GM19397 (cell line): ENCODE data around the gene HSPB2.
"Not testable (repeated sequence)": the region's sequence is repeated elsewhere in the genome, so short reads cannot be mapped to it uniquely, and the experiment has no call there.

ENCODE experiments used
- ATAC-seq: cut with Tn5 transposase; IDR thresholded peaks from one replicate; pipeline ENCODE4 v1.9.1; 2021; ENCODE audit warnings: mild to moderate bottlenecking, moderate library complexity; ENCODE audit not compliant: unreplicated experiment

Gene HSPB2, protein sequence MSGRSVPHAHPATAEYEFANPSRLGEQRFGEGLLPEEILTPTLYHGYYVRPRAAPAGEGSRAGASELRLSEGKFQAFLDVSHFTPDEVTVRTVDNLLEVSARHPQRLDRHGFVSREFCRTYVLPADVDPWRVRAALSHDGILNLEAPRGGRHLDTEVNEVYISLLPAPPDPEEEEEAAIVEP

GRCh38 chr11:111912535-111912934 lies at the start of gene HSPB2:
Gene HSPB2, plus strand, starts transcription at chr11:111912734. Its CDS starts 96 bp downstream, at chr11:111912830.
- ATAC-seq, result no peak

- no peak for ATAC-seq
Measured at GRCh38 chr11:111870113-111870512, 42.4 kb upstream of the HSPB2 start.

DNA sequence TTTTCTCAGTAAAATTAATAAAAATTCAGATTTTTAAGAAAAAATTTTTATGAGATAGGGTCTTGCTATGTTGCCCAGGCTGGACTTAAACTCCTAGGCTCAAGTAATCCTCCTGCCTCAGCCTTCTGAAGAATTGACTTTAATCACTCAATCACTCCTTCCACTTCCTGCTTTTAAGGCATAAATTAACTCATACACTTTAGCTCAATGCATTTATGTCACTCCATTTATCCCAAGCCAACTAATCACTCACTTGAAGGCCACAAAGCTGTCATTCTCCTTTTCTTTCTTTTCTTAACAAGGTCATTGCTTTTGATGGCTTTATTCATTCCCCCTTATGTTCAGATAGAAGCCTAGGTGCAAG lies 42.0 kb upstream of the HSPB2 start:
- no peak for ATAC-seq

DNA sequence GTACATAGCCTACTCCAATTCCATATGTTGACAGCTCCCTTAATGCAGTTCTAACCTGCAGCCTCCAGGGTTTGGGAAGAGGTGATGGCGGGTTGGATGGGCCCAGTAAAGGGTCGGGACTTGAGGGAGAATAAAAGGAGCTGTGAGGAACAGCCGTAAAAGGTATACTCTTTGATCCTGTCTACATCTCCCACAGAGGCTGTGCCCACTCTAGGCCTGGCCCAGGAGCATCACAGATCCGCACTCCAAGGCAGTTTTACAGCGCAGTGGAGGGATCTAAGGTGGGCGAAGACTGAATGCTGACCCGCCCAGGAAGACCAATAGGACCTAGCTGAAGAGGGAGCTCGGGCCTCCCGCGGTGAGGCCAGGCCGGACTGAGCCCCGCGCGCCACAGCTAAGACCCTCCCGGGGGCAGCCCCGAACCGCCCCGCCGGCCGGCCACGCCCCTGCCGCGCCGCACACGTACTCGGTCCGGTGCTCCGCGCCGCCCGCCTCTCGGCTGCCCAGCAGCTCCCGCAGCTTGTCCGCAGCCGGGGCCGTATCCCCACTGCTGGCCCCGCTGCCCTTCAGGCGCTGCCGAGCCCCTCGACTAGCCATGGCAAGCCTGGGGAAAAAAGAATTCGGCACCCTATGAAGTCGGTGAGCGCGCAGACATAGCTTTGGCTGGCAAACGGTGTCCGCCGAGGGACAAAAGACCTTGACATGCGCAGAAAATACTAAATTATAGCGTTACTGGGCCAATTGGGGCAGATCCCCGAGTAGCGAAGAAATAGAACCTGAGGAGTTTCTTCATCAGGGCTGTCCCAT lies 41.4 kb upstream of the HSPB2 start, which contains the start of gene ALG9:
TSS of gene ALG9 (minus strand) at position 696 of the 807 bp plus-strand sequence. CDS start at position 597, 99 bp downstream.
- peak; percentile 94 for ATAC-seq

- ATAC-seq, result no peak
Measured at GRCh38 chr11:111871693-111872161, 40.8 kb upstream of the HSPB2 start.

DNA sequence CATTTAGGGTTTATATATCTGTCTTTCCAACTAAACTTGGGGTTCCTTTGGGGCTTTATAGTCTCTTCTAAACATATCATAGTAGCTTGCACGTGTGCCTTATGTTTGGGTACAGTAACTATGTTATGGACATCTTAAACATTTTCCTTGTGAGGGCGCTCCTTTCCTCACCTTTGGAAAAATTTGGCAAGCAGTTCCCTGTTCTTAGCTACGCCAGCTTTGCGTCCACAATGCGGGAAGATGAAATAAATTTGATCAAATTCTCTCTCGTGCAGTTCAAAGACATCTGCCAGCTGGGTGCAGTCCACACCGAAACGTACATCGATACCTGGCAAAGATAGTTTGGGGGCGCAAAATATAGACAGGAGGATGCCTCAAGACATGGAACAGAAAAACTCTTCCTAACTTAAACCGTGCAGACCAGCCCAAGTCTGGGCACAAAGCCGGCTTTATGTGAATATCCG lies 34.1 kb upstream of the HSPB2 start:
- ATAC-seq, result peak; percentile 4

- peak; percentile 93 for ATAC-seq
Measured at GRCh38 chr11:111878849-111879636, 33.5 kb upstream of the HSPB2 start, which contains the start of the genes CFAP68 and FDXACB1. Gene CFAP68, plus strand, starts transcription at chr11:111879541. Its CDS starts 20 bp downstream, at chr11:111879561. Gene FDXACB1, minus strand, starts transcription at chr11:111879165. Its CDS starts 33 bp downstream, at chr11:111879132.

- ATAC-seq, result no peak
Measured at GRCh38 chr11:111879637-111879960, 32.9 kb upstream of the HSPB2 start.

DNA sequence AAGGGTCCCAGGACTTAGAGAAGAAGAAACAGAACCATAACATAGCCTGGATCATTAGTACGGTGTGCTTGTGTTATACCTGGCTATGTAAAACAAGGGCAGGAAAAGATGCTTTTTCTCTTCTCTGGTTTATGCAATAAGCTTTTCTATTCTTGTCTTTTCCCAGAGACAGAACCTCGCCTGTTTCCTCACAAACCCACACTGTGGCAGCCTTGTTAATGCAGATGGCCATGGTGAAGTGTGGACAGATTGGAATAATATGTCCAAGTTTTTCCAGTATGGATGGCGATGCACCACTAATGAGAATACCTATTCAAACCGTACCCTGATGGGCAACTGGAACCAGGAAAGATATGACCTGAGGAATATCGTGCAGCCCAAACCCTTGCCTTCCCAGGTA lies 30.3 kb upstream of the HSPB2 start:
- ATAC-seq, result no peak

GRCh38 chr11:111885053-111885452 lies 27.5 kb upstream of the HSPB2 start:
- not testable (repeated sequence) for ATAC-seq

DNA sequence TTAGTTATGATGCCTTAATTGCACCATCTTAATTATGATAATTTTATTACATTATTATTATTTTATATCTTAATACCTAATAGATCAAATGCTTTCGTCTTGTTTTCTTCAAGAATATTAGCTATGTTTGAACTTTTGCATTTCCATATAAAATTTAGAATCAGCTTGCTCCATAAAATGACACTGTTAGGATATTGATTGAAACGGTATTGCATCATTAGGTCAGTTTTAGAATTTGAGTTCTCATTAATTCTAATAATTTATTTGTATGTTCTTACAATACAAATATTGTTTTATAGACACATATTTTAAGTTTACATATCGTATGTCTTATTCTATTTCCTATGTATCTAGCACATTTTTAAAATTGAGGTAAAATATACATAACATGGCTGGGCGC lies 26.5 kb upstream of the HSPB2 start:
- ATAC-seq, result no peak

DNA sequence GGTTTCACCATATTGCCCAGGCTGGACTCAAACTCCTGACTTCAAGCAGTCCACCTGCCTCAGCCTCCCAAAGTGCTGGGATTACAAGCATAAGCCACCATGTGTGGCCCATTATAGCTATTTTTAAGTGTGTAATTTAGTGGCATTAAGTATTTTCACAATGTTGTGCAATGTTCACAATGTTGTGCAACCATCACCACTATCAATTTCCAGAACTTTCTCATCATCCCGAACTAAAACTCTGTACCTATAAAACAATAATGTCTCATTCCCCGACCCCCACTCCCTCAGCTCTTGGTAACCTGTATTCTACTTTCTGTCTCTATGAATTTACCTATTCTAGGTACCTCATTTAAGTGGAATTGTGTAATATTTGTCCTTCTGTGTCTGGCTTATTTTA lies 25.7 kb upstream of the HSPB2 start:
- ATAC-seq, result no peak

DNA sequence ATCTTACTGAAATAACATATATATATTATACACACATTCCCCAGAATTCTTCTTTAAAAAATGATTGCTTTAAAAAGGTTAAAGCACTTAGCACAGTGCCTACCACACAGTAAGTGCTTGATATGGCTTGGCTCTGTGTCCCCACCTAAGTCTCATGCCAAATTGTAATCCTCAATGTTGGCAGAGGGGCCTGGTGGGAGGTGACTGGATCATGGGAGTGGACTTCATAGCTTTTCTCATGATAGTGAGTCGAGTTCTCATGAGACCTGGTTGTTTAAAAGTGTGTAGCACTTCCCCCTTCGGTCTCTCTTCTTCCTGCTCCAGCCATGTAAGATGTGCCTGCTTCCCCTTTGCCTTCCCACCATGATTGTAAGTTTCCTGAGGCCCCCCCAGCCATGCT lies 7.1 kb upstream of the HSPB2 start:
- ATAC-seq, result no peak

GRCh38 chr11:111906680-111907079 lies 5.9 kb upstream of the HSPB2 start:
- ATAC-seq, result no peak

- no peak for ATAC-seq
Measured at GRCh38 chr11:111908639-111909305, 3.8 kb upstream of the HSPB2 start.

DNA sequence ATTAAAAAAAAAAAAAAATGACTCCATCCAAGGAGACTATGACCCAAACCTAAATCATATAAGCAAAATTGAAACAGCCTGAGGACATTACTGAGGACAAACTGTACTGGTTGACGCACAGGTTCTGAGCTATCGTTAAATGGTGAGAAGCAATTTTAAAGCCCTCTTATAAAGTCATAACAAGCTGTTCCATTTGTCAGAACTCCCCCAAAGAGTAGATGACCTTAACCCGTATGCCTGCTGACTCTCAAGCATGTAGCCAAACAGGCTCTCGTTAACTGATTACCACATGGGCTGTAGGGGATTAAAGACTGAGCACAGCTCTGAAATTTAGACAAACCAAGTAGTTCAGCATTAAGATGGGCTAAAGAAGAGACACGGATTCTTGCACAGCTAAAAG lies 3.2 kb upstream of the HSPB2 start:
- ATAC-seq, result no peak

DNA sequence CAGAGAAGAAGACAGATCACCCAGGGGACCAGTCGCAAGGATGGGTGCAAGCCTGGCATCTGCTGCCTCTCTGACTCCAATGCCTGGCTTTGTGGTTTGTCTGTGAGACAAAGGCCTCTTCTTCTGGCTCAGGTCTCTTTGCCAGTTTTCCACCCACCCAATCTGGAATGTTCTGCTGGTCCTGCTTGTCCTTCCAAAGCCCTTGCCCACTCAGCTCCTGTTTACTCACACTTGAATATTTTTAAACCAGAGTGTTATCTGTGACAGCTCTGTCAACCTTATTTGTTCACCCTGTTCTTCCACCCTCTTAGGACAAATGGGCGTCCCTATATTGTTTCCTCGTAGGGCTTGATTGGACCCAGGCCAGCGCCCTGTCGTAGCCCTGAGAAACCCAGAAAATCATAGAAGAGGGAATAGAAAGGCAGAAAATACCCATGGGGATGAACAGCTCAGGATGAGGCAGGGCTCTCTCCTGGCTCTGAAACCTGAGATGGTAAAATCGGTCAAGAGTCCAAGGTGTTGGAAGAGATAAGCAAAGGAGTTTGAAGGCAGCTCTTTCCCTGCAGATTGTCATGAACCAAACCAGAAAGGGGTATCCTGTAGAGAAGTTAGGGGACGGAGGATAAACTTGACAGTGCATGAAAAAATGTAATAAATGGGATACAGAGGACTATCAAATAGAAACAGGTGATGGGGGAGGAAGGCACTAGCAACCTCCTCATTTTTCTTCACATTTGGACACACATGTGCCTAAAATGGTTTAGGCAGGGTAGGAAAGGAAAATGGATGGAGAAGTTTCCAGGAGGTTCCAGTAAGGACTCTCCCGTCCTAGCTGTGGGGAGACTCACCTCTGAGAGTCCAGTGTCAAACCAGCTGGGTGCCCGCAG lies 1.6 kb upstream of the HSPB2 start:
- ATAC-seq, result no peak

DNA sequence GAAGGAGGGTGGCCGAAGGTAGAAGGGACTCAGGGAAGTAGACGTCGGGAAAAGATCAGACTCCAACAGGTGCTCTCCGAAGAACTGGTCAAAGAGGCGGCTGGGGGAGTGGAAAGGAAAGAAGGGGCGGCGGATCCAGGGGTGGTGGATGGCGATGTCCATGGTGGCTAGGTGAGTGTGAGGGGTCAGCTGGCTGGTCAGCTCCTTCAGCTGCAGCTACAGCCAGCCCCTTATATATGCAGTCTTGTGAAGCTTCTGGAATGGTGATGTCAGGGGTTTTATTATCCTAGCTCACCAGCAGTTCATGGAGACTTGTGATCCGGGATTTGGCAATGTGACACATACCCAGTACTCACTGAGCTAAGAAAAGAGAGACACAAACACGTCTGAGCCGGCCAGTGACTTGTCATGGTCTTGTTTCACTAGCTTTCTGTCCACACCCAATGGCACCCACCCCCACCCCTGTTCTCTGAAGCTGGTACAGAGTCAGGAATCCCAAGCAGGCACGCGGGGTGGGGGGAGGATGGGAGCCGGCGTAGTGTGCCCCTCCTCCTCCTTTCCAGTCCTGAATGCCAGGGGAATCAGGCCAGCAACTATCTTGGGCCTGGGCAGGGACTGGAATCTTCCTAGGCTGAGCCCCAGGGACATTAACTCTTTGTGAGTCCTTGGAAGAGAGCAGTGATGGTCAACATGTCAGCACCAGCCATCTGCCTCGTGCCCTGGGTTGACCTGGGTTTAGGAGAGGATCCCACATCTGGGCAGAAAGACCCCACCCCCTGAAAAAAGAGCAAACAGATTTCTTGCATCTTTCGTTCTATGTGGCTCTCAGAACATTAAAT lies 752 bp upstream of the HSPB2 start, which contains the start of gene CRYAB:
TSS of gene CRYAB (minus strand) at position 208 of the 839 bp plus-strand sequence. CDS start at position 162, 46 bp downstream.
- no peak for ATAC-seq
